ENCODE results near the gene HCN1.
"Not testable (repeated sequence)": the region's sequence is repeated elsewhere in the genome, so short reads cannot be mapped to it uniquely, and the experiment has no call there.

The HCN1 gene

DNA sequence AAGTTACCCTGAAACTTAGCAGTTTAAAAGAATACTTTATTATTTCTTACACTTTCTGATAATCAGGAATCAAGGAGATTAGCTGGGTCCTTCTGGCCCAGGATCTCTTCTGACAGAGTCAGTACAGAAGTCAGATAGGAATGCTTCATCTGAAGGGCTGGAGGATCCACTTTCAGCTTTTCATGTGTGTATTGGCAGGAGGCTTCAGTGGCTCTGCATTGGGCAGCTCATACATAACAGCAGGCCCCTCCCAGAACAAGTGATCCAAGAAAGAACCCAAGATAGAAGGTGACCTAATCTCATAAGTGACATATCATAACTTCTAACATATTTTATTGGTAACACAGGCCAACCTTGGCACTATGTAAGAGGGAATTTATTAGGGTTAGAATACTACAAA lies 258.4 kb downstream of the HCN1 start:
- H3K4me3 ChIP-seq (ENCODE audit: low read depth, low read length): no peak overlapping the region

DNA sequence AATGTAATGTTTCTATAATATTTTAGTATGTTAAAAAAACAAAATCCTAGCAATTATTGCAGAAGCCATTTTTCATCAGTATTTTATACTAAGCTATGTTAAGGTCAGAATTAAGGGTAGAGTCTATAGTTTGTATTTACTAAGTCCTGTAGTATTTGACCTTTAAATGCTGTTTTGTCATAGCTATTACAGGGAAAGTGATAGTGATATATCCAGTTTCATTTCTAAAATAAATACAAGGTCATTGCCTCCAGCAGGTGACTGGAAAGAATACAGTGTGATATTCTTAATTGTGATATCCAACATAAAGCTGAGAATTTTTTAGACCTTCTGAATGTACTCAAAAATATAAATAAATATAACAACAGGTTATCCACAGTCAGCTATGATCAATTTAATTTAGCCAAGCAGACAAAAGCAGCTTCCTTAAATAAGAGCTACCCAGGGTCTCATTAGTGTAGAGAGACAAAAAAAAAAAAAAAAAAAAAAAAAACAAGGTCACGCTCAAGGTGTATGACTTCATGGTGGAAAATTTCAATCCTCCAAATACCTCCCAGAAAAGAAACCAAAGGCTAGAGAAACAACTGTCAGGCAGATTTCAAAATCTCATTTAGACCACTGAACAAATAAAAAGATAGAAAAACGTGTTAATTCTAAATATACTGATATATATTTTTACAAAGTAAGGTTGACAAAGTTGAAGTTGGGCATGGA lies 278.7 kb downstream of the HCN1 start:
- H3K4me3 ChIP-seq (ENCODE audit: low read depth, low read length): no peak overlapping the region

DNA sequence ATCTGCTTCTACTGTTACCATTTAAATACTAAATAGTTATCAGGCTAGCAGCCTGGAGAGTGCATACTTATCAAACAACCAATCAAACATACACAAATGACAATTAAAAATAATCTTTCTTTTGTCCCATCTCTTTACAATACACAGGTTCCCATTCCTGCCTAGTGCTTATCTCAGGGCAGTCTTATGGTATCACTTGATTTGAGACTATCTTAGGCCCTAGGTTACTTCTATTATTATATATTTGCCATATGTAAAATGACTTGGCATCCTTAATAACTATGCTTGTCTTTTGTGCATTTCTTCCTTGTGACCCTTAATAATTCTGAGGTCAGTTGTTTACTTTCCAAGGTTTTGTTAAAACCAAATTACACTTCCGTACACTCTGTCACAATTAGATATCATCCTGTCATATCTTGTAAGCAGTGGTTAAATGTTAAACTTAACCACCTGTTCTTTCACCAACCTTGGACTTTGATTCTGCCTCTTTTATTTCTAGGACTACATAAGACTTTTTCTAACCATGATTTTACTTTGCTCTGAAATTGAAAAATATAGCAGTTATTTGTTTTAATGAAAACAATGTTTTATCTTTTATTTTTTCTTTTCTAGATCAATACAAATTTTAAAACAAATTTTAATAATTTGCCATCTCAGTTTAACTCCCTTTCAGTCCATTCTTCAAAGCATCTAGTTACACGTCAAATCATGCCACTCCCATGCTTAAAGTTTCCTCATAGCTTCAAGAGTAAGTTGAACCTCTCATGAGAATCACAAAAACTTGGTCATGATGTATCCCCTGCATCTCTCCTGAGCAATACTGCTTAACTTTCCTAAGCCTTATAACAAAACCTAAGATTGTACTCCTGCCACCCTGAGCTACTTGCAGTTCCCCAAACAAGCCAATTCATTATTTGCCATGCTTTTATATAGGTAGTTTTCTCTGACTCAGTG lies 281.3 kb downstream of the HCN1 start:
- H3K4me3 ChIP-seq (ENCODE audit: low read depth, low read length): no peak overlapping the region

DNA sequence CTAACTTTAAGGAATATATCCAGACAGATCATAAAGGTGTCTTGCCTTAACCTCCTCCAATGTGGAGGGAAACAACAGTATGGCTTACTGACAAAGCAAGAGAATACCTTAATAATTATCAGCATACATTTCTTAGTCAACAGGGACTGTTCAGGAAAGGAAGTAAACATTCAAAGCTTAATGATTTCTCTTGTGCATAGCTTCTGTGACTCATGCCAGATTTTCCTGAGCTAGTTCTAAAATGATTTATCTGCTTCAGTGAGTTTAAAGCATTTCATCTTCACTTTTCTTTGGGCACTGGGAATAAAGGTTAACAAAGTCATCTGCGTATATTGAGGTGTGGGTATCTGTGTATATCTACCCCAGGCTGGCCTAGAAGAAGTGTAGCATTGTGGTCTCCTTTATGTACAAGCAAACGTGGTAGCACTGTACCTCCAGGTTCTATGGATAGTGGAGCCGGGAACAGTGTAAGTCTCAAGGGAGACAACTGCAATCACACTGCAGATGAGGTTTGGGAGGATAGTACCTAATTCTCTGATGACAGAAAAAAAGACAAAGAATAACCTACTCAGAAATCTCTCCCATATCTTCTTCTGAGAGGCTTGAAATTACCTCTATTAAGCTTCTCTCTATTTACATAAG lies 284.1 kb downstream of the HCN1 start:
- no peak overlapping the region for H3K4me3 ChIP-seq (ENCODE audit: low read depth, low read length)

DNA sequence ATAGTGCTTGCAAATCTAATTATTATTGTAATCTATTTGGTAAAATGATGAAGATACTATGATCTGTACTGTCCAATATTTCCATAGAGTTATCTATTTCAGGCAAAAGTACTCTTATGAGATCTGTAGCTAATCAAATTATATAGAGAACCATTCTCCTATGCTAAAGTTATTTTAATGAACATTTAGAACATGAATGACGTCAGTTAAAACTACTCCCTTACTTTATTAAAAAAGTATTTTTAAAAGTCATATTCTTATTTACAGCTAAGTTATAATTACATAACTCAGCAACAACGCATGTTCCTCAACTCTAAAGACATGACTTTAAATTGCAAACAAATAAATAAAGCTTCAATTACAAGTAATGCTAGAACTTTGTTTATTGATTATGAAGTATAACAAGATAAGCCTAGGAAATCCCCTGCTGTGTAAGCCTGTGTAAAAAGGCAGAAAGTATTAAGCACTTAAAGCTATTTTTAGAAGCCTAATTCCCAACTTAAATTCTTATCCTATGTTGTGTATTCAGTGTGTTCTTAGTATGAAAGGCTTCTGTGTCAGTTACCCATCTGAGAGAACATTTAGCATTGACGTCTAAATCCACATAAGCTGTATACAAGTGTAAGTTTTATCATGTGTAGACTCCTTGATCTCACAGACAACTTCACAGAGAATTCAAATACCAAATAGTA lies 285.7 kb downstream of the HCN1 start:
- no peak overlapping the region for H3K4me3 ChIP-seq (ENCODE audit: low read depth, low read length)

DNA sequence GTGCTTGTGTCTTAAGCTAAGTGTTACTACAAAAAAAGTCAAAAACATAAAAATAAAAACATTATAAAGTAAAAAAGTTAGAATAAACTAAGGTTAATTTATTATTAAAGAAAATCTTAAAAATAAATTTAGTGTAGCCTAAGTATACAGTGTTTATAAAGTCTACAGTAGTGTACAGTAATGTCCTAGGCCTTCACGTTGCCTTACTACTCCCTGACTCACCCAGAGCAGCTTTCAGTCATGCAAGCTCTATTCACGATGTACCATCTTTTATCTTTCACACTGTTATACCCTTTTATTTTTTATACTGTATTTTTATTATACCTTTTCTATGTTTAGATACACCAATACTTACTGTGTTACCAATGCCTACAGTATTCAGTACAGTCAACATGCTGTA lies 288.1 kb downstream of the HCN1 start:
- H3K4me3 ChIP-seq (ENCODE audit: low read depth, low read length): no peak overlapping the region

DNA sequence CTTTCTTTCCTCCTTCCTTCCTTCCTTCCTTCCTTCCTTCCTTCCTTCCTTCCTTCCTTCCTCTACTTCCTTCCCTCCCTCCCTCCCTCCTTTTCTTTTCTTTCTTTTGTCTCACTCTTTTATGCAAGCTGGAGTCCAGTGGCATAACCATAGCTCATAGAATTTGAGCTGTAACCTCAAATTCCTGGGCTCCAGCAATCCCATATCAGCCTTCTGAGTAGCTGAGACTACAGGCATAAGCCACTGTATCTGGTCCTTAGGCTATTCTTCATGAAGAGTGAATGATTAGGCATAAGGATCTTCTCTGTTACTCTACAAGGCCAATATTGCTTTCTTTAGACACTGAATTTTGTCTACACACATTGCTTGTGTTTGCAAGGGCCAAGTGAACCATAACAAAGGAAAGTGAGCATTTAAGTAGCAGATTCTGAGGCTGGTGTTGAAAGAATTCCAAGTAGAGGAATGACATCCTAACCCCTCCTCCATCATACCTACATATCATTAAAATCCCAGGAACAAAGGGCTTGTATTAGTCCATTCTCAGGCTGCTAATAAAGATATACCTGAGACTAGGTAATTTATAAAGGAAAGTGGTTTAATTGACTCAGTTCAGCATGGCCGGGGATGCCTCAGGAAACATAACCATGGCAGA lies 293.2 kb downstream of the HCN1 start:
- H3K4me3 ChIP-seq (ENCODE audit: low read depth, low read length): no peak overlapping the region

DNA sequence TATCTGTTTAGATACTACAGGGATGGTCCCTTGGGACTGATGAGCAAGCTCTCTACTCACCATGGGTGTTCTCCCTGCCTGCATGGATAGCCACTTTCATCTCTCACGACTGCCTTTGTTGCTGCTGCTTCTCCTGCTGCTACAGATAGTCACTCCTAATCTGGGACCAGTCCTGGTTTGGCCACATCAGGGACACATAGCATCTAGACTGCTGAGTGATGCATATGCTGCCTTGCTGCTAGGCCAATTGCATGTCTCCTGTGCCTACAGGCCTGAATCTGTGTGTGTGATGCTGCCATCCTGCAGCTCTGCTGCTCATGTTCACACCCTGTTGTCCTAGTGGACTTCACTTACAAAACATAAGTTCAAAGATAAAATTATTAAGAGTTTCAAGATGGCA lies 297.1 kb downstream of the HCN1 start:
- H3K4me3 ChIP-seq (ENCODE audit: low read depth, low read length): no peak overlapping the region

DNA sequence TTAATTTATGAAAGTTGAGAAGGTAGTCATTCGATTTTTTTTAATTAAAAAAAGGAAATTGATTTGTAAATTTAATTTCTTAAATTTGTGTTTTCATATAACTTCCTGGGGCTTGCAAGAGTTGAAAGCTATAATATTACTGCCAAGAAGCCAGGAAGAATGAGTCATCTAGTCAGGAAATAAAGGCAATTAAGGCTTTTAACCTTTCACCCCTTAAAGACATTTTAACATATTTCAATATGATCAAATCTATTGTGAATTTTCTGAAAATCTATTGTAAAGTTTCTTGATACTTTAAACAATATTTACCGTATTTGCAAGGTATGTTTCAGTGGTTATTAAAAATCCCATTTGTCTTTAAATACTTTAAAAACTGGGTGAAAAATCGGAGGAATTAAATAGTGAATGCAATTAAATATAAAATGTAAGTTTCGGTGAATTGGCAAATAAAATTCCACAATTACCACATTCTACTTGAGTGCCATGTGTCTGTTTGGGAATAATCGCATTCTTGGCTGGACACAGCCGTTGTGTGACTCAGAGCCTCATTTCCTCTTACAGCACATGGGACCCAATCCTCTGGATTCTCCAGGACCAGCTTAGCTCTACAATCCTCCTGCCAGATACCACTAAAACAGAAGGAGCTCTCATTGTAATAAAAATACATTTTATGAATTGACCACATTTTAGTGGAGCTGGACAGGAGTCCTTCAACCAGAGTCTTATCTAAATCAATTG lies 310.7 kb downstream of the HCN1 start:
- no peak overlapping the region for H3K4me3 ChIP-seq (ENCODE audit: low read depth, low read length)

DNA sequence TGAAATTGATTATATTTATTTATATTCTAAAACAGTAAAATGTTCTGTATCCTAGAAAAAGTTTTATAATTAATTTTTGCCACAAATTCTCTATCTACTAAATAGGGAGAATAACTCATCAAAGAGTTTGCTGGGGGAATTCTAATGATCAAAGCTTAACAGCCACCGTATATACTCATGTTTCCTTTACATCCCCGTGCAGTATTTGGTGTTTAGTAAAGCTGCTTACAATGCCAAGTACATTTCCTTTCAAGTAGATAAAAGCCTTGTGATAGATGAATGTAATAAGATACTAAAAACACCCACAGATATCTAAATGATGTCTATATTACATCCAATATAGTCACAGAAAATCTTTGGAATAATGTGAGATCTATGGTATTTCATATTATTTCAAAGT lies 312.2 kb downstream of the HCN1 start:
- H3K4me3 ChIP-seq (ENCODE audit: low read depth, low read length): no peak overlapping the region

DNA sequence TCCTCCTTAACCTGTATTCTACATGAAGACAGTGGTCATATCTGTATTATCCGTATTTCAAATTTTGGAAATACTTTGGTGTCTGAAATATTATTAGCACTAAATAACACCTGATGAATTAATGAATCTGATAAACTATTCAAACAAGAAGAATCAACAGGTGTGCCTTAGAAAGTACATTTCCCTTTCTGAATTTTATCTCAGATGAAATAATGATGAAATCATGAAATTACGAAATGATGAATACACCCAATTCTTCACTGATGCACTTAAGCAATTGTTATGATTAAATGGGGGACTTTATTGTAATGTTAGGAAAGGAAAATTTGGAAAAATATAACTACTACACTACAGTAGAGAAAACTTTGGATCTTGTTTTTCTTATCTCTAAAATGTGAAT lies 313.6 kb downstream of the HCN1 start:
- no peak overlapping the region for H3K4me3 ChIP-seq (ENCODE audit: low read depth, low read length)

DNA sequence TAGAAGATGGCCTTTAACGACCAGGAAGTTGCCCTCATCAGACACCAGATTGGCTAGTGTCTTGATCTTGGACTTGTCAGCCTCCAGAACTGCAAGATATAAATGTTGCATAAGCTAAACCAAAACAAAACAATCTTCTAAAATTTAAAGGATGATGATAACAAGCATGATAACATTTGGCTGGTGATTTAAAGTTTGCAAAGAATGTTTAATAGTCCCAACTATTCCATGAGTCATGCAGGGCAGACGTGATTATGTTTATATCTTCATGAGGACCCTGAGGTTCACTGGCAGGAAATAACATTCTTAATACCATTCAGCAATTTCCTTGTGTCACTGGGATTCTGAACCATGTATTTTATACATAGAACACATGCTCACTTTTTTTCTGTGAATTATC lies 319.8 kb downstream of the HCN1 start:
- H3K4me3 ChIP-seq (ENCODE audit: low read depth, low read length): no peak overlapping the region

DNA sequence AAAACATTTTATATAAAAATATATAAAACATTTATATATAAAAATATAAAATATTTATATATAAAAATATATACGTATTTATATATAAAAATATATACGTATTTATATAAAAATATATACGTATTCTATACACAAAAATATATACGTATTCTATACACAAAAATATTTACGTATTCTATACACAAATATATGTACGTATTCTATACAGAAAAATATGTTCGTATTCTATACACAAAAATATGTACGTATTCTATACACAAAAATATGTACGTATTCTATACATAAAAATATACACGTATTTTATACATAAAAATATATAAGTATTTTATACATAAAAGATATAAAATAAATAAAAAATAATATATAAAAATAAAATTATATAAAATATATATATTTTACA lies 323.6 kb downstream of the HCN1 start:
- no peak overlapping the region for H3K4me3 ChIP-seq (ENCODE audit: low read depth, low read length)

DNA sequence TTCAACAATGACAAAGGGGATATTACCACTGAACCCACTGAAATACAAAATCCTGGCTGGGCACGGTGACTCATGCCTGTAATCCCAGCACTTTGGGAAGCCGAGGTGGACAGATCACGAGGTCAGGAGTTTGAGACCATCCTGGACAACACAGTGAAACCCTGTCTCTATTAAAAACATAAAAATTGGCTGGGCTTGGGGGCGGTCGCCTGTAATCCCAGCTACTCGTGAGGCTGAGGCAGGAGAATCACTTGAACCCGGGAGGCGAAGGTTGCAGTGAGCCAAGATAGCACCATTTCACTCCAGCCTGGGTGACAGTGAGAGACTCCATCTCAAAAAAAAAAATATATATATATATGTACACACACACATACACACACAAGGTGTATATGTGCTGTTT lies 324.8 kb downstream of the HCN1 start:
- H3K4me3 ChIP-seq (ENCODE audit: low read depth, low read length): not testable (repeated sequence)

DNA sequence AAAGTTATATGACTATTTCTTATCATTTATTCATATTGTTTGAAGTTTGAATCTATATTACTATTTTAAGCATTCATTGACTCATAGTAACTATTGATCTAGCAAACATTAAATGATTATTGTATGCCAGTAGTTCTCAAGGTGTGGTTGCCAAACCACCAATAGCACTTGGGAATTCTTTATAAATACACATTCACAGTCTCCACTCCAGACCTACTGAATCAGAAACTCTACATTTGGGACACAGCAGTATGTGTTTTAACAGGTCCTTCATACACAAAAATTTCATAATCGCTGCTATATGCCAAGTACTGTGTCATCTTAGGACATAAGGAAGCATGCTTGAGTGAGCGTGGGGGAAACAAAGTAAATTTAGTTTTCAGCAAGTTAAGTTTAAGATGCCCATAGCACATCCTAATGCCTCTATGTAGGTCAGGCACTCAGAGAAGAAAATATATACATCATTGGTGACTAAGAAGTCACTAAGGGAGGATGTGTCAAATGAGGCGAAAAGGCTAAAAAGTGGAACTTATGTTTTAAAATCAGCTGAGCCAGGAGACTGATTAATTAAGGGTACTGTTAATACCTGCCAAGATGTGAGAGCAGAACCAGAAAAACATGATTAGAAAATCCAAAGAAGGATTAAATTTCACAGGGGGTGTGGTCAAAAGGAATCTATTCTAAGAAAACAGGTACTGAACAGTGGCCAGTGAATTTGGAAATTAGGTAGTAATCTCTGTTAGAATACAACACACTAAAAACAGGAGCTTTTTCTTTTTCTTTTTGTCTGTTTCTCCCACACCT lies 340.8 kb downstream of the HCN1 start:
- H3K4me3 ChIP-seq (ENCODE audit: low read depth, low read length): no peak overlapping the region

DNA sequence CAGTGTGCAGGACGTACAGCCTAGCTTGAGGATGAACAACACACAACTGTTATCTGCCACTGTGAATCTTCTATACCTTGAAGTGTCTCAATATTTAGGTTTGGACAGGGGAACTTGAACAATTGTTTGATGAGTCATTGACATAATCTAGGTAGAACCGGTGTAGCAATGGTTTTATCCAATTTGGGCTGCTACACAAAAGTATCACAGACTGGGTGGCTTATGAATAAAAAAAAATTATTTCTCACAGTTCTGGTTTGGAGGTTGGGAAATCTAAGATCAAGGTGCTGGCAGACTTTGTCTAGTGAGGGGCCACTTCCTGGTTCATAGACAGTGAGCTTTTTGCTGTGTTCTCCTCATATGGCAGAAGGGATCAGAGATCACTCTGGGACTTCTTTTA lies 359.7 kb downstream of the HCN1 start:
- H3K4me3 ChIP-seq (ENCODE audit: low read depth, low read length): no peak overlapping the region

DNA sequence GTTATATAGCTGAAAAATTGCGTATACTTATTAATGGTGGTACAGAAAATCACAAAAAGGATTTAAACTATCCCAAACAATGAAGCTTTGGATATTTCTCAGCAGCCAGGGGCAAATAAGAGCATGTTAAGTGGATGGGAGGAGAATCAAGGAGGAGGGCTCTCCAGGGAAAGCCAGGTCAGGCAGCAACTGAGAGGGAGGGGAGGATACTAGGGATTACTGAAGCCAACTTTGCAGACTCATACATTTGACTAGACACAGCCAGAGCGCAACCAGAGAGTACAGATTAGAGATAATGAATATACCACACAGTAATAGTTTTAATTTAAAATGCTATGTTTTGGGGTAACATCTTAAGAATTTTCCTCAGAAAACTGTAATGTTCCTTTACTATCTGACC lies 360.2 kb downstream of the HCN1 start:
- no peak overlapping the region for H3K4me3 ChIP-seq (ENCODE audit: low read depth, low read length)

DNA sequence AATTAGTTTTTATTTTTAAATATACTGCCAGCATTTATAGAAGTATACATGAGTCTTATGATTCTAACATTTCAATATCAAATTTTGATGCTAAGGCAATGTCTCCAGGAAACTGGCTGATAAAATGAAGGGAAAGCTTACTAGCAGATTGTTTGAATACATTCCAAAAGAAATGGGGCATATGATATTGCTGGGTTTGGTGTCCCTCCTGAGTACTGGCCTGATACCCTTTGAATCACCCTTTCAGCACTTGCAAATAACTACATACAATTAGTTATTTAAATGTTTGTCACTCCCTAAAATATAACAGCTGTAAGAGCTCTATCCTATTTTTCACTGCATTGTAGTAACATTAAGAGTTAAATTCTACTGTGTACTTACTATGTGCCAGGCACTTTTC lies 360.8 kb downstream of the HCN1 start:
- no peak overlapping the region for H3K4me3 ChIP-seq (ENCODE audit: low read depth, low read length)

DNA sequence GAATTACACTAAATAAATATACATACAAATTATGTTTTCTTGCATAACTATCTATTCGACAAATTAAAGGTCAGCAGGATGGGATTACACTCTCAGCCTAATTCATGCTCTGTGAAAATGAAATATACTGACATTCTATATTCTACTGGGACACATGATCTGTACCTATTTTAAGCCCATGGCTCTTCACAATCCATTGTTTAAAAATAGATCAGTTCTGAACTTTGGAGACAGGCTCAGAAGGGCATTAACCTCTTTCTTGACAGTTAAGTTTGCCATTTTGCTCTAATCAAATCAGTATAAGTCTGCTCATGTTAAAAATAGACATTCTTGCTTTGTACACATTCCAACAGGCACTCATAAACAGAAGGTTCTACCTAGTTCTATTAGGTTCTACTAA lies 361.2 kb downstream of the HCN1 start:
- H3K4me3 ChIP-seq (ENCODE audit: low read depth, low read length): no peak overlapping the region

All from iPS-11a (cell line).